HepG2 (cell line): Measurements from ENCODE around the gene KRTAP5-4. TPM values are rescaled to one million over a fixed set of nuclear protein-coding genes. Genes with fewer than 3 reads are reported as not detected.

ENCODE experiments used
- ATAC-seq: fragments of 200-7000 bp; cut with Tn5 transposase; 3 replicates; pipeline ENCODE4 v1.9.1; 2020; ENCODE audit warnings: mild to moderate bottlenecking, moderate library complexity
- BruUV-seq: library from RNA; stranded (reverse); fragments of 400-500 nt; replicated peaks from 2 replicates; lab custom pipeline; 2021; lab: Mats Ljungman, UMichigan
- CTCF ChIA-PET: fragments of 300-600 bp; formaldehyde crosslinking; extraction: SDS; loops from one replicate; lab custom pipeline; 2021; ENCODE audit warnings: low total read pairs, inconsistent platforms, low intra/inter-chr PET ratio; lab: Yijun Ruan, JAX
- POLR2A ChIA-PET: fragments of 350-600 bp; sonication (Branson Sonifier 250); formaldehyde crosslinking; loops from one replicate; lab custom pipeline; 2020; ENCODE audit warnings: antibody characterized with exemption, inconsistent platforms; lab: Yijun Ruan, JAX
- DNase-seq: peaks from one replicate; pipeline ENCODE4 v3.0.0-alpha.2; 2015; ENCODE audit warnings: low spot score
- FAIRE-seq: peaks from 3 replicates; lab custom pipeline; 2011; peaks lifted over from hg19 to GRCh38; lab: Jason Lieb, UNC
- H2AFZ ChIP-seq: one replicate; pipeline ENCODE4 v1.6.1; 2011; ENCODE audit warnings: low read length, inconsistent platforms
- H3K27ac ChIP-seq: fragments of 300-600 bp; 3 replicates; pipeline ENCODE4 v1.8.0; 2011; ENCODE audit warnings: mixed run types, mild to moderate bottlenecking, mixed read lengths, low read length, inconsistent platforms; ENCODE audit not compliant: insufficient read depth; ENCODE audit errors: extremely low read length
- H3K27me3 ChIP-seq, 2 experiments: fragments of 200-600 bp in 1 of 2; 2 replicates in 1 of 2; 3 replicates in 1 of 2; pipeline versions ENCODE4 v1.6.0 to v1.8.0; 2011; ENCODE audit warnings: low read length in 2 of 2, mild to moderate bottlenecking in 2 of 2, moderate library complexity in 2 of 2, inconsistent platforms in 1 of 2; ENCODE audit not compliant: insufficient read depth in 2 of 2, control insufficient read depth in 1 of 2
- H3K36me3 ChIP-seq, 2 experiments: fragments of 200-600 bp in 1 of 2; replicated peaks in 1 of 2; 2 replicates in 1 of 2; 3 replicates in 1 of 2; pipeline versions ENCODE4 v1.5.1 to v1.8.0; 2011; ENCODE audit warnings: low read length in 2 of 2, inconsistent platforms in 1 of 2; ENCODE audit not compliant: insufficient read depth in 2 of 2, control insufficient read depth in 1 of 2
- H3K4me1 ChIP-seq: 2 replicates; pipeline ENCODE4 v1.5.1; 2012; ENCODE audit warnings: low read length, inconsistent platforms; ENCODE audit not compliant: insufficient read depth
- H3K4me2 ChIP-seq: 2 replicates; pipeline ENCODE4 v1.6.0; 2011; ENCODE audit warnings: low read depth, low read length, inconsistent platforms
- H3K4me3 ChIP-seq, 3 experiments: fragments of 200-600 bp in 1 of 3; sonication (generic), shearing (Covaris generic) in 1 of 3; replicated peaks in 1 of 3; 2 replicates each; pipeline ENCODE4 v1.5.1; 2011 to 2016; ENCODE audit warnings: low read length in 3 of 3, inconsistent platforms in 2 of 3, low read depth in 2 of 3, mild to moderate bottlenecking in 2 of 3, control low read depth in 1 of 3, mixed read lengths in 1 of 3; ENCODE audit not compliant: insufficient read depth in 1 of 3
- H3K79me2 ChIP-seq: one replicate; pipeline ENCODE4 v1.6.1; 2011; ENCODE audit warnings: low read length, inconsistent platforms; ENCODE audit not compliant: insufficient read depth
- H3K9ac ChIP-seq: 2 replicates; pipeline ENCODE4 v1.6.0; 2011; ENCODE audit warnings: mild to moderate bottlenecking, low read depth, low read length, inconsistent platforms; ENCODE audit not compliant: insufficient read depth
- H3K9me3 ChIP-seq: 2 replicates; pipeline ENCODE4 v1.5.1; 2012; ENCODE audit warnings: mild to moderate bottlenecking, low read length
- H4K20me1 ChIP-seq: 2 replicates; pipeline ENCODE4 v1.6.0; 2011; ENCODE audit warnings: inconsistent platforms, mild to moderate bottlenecking, low read length, moderate library complexity; ENCODE audit not compliant: insufficient read depth
- GABPB1 ChIP-seq: IDR thresholded peaks from 2 replicates; pipeline ENCODE4 v1.6.1; 2016; ENCODE audit warnings: mild to moderate bottlenecking, missing genetic modification reagents, moderate library complexity, missing compliant biosample characterization
- HMGXB4 ChIP-seq, 2 experiments: sonication (generic) in 1 of 2; formaldehyde crosslinking in 1 of 2; IDR thresholded peaks; 2 replicates each; pipeline versions ENCODE4 v1.4.0 to v1.6.1; 2018 to 2020; ENCODE audit warnings: missing genetic modification reagents in 2 of 2, borderline replicate concordance in 1 of 2, low read depth in 1 of 2, mild to moderate bottlenecking in 1 of 2, missing biosample characterization in 1 of 2
- KDM2A ChIP-seq: sonication (generic); formaldehyde crosslinking; IDR thresholded peaks from 2 replicates; pipeline ENCODE4 v1.4.0; 2020; ENCODE audit warnings: low read depth, missing genetic modification reagents, borderline replicate concordance
- KDM4B ChIP-seq: sonication (generic); formaldehyde crosslinking; IDR thresholded peaks from 2 replicates; pipeline ENCODE4 v1.4.0; 2020; ENCODE audit warnings: missing genetic modification reagents
- ZBED4 ChIP-seq: sonication (generic); formaldehyde crosslinking; IDR thresholded peaks from 2 replicates; pipeline ENCODE4 v1.4.0; 2020; ENCODE audit warnings: missing genetic modification reagents, borderline replicate concordance
- ZNF350 ChIP-seq: sonication (generic); formaldehyde crosslinking; IDR thresholded peaks from 2 replicates; pipeline ENCODE4 v1.4.0; 2020; ENCODE audit warnings: mild to moderate bottlenecking, low read depth, missing genetic modification reagents, borderline replicate concordance
- ZNF501 ChIP-seq: sonication (generic); formaldehyde crosslinking; IDR thresholded peaks from 2 replicates; pipeline ENCODE4 v1.5.1; 2020; ENCODE audit warnings: mild to moderate bottlenecking, moderate library complexity, missing genetic modification reagents
- ZNF768 ChIP-seq: sonication (generic); formaldehyde crosslinking; IDR thresholded peaks from 2 replicates; pipeline ENCODE4 v1.4.0; 2020; ENCODE audit warnings: missing genetic modification reagents
- ZSCAN22 ChIP-seq: sonication (generic); formaldehyde crosslinking; IDR thresholded peaks from 2 replicates; pipeline ENCODE4 v1.4.0; 2020; ENCODE audit warnings: mild to moderate bottlenecking, missing genetic modification reagents
- WGBS: methylation state at CpG from one replicate; pipeline ENCODE4 v1.1.6; 2017; ENCODE audit warnings: low lambda C conversion rate; 5-methylcytosine and 5-hydroxymethylcytosine counted together
- in situ Hi-C: cut with HindIII; loops from 2 replicates; pipeline ENCODE4 v1.10.0; 2017; ENCODE audit warnings: low pct_unique_long_range_greater_than_20kb; ENCODE audit not compliant: extremely low pct_ligation_motif_present
- intact Hi-C: fragments of 100-400 bp; cut with micrococcal nuclease; formaldehyde crosslinking; loops from one replicate; pipeline ENCODE4 v1.10.0; 2022; ENCODE audit not compliant: unreplicated experiment
- polyA plus RNA-seq, 8 experiments: library from polyadenylated mRNA; depleted of rRNA in 3 of 8; stranded (reverse) in 7 of 8; unstranded in 1 of 8; fragments of >200 nt; fragmentation: Illumina TruSeq in 4 of 8; extraction: Trizol in 4 of 8; gene quantifications; 2 replicates each; pipeline versions ENCODE4 v1.2.1 to v1.2.3, GENCODE V29; 2011 to 2016; ENCODE audit warnings: low read depth in 4 of 8, missing spikeins in 1 of 8, mixed read lengths in 1 of 8; ENCODE audit not compliant: insufficient read depth in 1 of 8
- total RNA-seq, 5 experiments: library from RNA; depleted of rRNA; stranded (reverse); fragments of >200 nt; fragmentation: Illumina TruSeq; extraction: Trizol; gene quantifications; 2 replicates each; pipeline ENCODE4 v1.2.3, GENCODE V29; 2016; ENCODE audit warnings: low read depth in 1 of 5
- TF ChIP-seq, protein P1 (sequence below): IDR thresholded peaks from 2 replicates; pipeline ENCODE4 v1.6.1; 2018; ENCODE audit warnings: missing genetic modification reagents
- TF ChIP-seq, protein P2 (sequence below): sonication (generic); formaldehyde crosslinking; IDR thresholded peaks from 2 replicates; pipeline ENCODE4 v1.5.1; 2020; ENCODE audit warnings: missing genetic modification reagents, mild to moderate bottlenecking, borderline replicate concordance

Gene KRTAP5-4
- total and polyA plus RNA-seq, 2 of the 13 experiments (the other 11 are each of a cell fraction or from before 2014, with no cell fraction given) = not detected

GRCh38 chr11:1628506-1629325 is 6.8 kb upstream of the KRTAP5-4 start:
- in situ Hi-C loops = no loop called here
- intact Hi-C loops = loop anchor here (5.0 kb wide), 1 partner anchor 81 kb away; no protein-coding TSS in a partner anchor
- DNase-seq (peak; percentile 21), ATAC-seq (peak; percentile 95), FAIRE-seq (no peak)
- Histone ChIP-seq H3K36me3 (no peaks in the 10 kb centered on the region), H3K4me2 (no peak overlapping the region), H3K9me3 (no peaks in the 10 kb centered on the region), H3K4me3 (no peak overlapping the region), H3K27ac (no peak overlapping the region), H2AFZ (no peak overlapping the region), H3K4me1 (no peaks in the 10 kb centered on the region), H3K79me2 (no peaks in the 10 kb centered on the region), H3K27me3 (peaks cover 15 to 77% of the 10 kb centered on the region in 2 experiments), H3K9ac (no peak overlapping the region), H4K20me1 (no peaks in the 10 kb centered on the region)
- ChIA-PET POLR2A (no interaction called here), CTCF (interaction anchor here (1.3 to 2.6 kb wide), 3 partner anchors 33 to 528 kb away, joined by 3 to 13 read pairs (median 6); no protein-coding TSS in a partner anchor)
- 6% methylated on average over 11 of the region's 35 CpGs for WGBS
- BruUV-seq = no TSS peak
- TF ChIP-seq ZNF768 (CRISPR knock-in tag) (peak; percentile 34; the same call in 1 of the 2 replicates), GABPB1 (CRISPR knock-in tag) (peak; percentile 47; the same call in 1 of the 2 replicates), ZNF350 (CRISPR knock-in tag) (no peak), KDM4B (CRISPR knock-in tag) (no peak), HMGXB4 (CRISPR knock-in tag; IDR thresholded peaks at IDR 0.05; ENCODE audit: borderline replicate concordance in 1 of 2, low read depth in 1 of 2) (0 out of 4 replicates have a peak, but pooled peaks of 1 of the 2 experiments have one; percentile 30), ZNF501 (peak; percentile 84), KDM2A (peak; percentile 49; the same call in 1 of the 2 replicates), ZBED4 (CRISPR knock-in tag) (peak; percentile 74; the same call in 1 of the 2 replicates), ZSCAN22 (peak; percentile 92)
- TF ChIP-seq, protein P1, sequence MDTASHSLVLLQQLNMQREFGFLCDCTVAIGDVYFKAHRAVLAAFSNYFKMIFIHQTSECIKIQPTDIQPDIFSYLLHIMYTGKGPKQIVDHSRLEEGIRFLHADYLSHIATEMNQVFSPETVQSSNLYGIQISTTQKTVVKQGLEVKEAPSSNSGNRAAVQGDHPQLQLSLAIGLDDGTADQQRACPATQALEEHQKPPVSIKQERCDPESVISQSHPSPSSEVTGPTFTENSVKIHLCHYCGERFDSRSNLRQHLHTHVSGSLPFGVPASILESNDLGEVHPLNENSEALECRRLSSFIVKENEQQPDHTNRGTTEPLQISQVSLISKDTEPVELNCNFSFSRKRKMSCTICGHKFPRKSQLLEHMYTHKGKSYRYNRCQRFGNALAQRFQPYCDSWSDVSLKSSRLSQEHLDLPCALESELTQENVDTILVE (CRISPR knock-in tag) = 0 out of 2 replicates have a peak, but pooled peaks have one; percentile 56
- TF ChIP-seq, protein P2, sequence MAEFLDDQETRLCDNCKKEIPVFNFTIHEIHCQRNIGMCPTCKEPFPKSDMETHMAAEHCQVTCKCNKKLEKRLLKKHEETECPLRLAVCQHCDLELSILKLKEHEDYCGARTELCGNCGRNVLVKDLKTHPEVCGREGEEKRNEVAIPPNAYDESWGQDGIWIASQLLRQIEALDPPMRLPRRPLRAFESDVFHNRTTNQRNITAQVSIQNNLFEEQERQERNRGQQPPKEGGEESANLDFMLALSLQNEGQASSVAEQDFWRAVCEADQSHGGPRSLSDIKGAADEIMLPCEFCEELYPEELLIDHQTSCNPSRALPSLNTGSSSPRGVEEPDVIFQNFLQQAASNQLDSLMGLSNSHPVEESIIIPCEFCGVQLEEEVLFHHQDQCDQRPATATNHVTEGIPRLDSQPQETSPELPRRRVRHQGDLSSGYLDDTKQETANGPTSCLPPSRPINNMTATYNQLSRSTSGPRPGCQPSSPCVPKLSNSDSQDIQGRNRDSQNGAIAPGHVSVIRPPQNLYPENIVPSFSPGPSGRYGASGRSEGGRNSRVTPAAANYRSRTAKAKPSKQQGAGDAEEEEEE (CRISPR knock-in tag) = 0 out of 2 replicates have a peak, but pooled peaks have one; percentile 28
